ENCODE results near the gene IP6K1.
A peak's percentile ranks its signal among the peaks of the same experiment; 100 is the strongest.

Gene IP6K1

DNA sequence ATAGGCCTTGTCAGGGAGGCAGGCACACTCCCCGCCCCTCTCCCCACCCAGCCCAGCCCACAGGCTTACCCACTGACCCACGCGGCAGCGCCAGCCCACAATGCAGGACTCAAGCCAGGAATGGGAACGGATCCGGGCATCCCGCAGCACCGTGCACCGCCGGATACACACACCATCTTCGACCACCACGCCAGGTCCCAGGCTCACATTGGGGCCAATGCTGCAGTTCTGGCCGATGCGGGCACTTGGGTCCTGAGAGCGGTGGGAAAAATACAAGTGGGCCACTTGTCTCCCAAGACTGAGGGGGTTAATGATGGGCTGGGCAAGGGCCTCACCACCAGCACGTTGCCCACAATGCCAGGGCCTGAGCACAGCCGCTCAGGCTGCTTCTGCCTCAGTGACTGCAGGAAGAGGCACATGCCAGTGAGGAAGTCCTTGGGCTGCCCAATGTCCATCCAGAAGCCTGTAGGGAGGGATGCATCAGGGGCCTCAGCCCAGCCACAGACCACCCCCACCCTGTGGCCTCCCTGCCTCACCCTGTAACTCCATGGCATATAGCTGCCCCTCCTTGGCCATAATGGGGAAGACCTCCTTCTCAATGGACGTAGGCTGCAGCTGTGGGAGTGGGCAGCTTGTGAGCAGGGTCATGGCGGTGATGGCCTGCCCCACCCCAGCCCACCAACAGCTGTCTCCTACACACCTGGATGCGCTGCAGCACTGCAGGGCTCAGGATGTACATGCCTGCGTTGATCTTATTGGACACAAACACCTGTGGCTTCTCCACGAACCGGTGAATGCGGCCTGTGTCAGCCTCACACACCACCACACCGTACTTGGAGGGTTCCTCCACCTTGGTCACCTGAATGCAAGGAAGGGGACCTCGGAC is 64.2 kb downstream of the IP6K1 start:
- TF ChIP-seq, protein P1, sequence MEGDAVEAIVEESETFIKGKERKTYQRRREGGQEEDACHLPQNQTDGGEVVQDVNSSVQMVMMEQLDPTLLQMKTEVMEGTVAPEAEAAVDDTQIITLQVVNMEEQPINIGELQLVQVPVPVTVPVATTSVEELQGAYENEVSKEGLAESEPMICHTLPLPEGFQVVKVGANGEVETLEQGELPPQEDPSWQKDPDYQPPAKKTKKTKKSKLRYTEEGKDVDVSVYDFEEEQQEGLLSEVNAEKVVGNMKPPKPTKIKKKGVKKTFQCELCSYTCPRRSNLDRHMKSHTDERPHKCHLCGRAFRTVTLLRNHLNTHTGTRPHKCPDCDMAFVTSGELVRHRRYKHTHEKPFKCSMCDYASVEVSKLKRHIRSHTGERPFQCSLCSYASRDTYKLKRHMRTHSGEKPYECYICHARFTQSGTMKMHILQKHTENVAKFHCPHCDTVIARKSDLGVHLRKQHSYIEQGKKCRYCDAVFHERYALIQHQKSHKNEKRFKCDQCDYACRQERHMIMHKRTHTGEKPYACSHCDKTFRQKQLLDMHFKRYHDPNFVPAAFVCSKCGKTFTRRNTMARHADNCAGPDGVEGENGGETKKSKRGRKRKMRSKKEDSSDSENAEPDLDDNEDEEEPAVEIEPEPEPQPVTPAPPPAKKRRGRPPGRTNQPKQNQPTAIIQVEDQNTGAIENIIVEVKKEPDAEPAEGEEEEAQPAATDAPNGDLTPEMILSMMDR (IDR thresholded peaks at IDR 0.05), result no peak

- TF ChIP-seq, protein P1 (IDR thresholded peaks at IDR 0.05), result no peak
These were observed 64.8 kb downstream of the IP6K1 start for GRCh38 chr3:49721596-49721895.

DNA sequence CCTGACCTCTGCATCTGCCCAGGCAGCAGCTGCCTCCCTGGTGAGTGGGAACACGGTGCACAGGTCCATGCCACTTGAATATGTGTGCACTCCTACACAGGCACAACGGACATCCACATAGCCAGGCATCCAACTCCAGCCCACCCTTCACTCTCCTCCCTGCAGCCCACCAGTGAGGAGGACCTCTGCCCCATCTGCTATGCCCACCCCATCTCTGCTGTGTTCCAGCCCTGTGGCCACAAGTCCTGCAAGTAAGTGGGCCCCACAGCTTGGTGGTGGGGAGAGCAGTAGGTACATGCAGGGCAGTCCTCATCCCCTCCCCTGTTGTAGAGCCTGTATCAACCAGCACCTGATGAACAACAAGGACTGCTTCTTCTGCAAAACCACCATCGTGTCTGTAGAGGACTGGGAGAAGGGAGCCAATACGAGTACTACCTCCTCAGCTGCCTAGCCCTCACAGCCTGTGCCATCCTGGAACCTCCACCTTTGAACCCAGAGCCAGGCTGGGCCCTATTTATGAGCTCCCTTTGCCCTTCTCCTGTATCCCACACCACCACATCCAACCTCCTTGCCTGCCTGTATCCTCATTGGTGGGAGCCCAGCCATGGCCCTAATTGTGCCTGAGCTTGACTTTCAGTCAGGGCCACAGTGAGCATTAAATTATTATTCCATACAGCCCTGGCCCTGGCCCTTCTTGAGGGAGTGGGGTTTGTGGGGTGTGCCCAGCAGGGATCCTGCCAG is 65.3 kb downstream of the IP6K1 start:
- TF ChIP-seq, protein P1 (IDR thresholded peaks at IDR 0.05), result no peak

GRCh38 chr3:49719214-49719884 is 67.0 kb downstream of the IP6K1 start, which contains the start of gene AMIGO3:
TSS of gene AMIGO3 (minus strand) at chr3:49719684. CDS start at chr3:49719465, 219 bp downstream.
- TF ChIP-seq, protein P1 (IDR thresholded peaks at IDR 0.05), result peak; percentile 16; the same call in 1 of the 2 replicates

DNA sequence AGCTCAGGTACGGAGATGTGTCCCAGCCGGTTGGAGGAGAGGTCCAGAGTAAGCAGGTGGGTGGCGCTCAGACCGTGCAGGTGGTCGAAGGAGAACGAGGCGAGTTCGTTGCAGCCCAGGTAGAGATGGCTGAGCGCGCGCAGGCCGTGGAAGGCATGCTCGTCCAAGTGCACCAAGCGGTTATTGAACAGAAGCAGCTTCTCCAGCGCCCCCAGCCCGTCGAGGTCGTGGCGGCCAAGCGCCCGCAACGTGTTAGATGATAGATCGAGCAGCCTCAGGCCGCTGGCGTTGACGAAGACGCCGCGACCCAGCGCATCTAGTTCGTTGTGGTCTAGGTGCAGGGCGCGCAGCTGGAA is 67.5 kb downstream of the IP6K1 start:
- TF ChIP-seq, protein P1 (IDR thresholded peaks at IDR 0.05), result no peak

GRCh38 chr3:49717959-49718857 is 68.1 kb downstream of the IP6K1 start:
- TF ChIP-seq, protein P1 (IDR thresholded peaks at IDR 0.05), result no peak

All from LNCAP (cell line).